Endothelial cell of umbilical vein (primary cell): ENCODE measurements around the gene TRIM24. TPM values are rescaled to one million over a fixed set of nuclear protein-coding genes. Genes with fewer than 3 reads are reported as not detected.

Experiments used
- BruUV-seq: library from RNA; stranded (reverse); fragments of 400-500 nt; replicated peaks from 2 replicates; lab custom pipeline; 2021; lab: Mats Ljungman, UMichigan
- CTCF ChIA-PET: fragments of 300-600, 350-600 bp; sonication (Branson Sonifier 250); formaldehyde crosslinking; loops from one replicate; lab custom pipeline; 2021; ENCODE audit warnings: antibody characterized with exemption, inconsistent platforms; lab: Charles Lee
- POLR2A ChIA-PET: fragments of 300-600, 350-600 bp; sonication (Branson Sonifier 250); formaldehyde crosslinking; loops from one replicate; lab custom pipeline; 2021; ENCODE audit warnings: antibody characterized with exemption, inconsistent platforms; lab: Charles Lee
- DNase-seq: peaks from one replicate; pipeline ENCODE4 v3.0.0-alpha.2; 2011; ENCODE audit warnings: low read depth, low spot score
- FAIRE-seq: peaks from 2 replicates; lab custom pipeline; 2011; peaks lifted over from hg19 to GRCh38; lab: Jason Lieb, UNC
- H2AFZ ChIP-seq: 2 replicates; pipeline ENCODE4 v1.6.0; 2012; ENCODE audit warnings: low read depth, low read length, control low read depth, inconsistent platforms
- H3K27ac ChIP-seq: 2 replicates; pipeline ENCODE4 v1.5.1; 2011; ENCODE audit warnings: low read depth, mild to moderate bottlenecking, control low read depth, low read length, moderate library complexity; ENCODE audit not compliant: insufficient read depth
- H3K27me3 ChIP-seq, 2 experiments: 2 replicates each; pipeline versions ENCODE4 v1.6.0 to v1.6.1; 2011; ENCODE audit warnings: low read length in 2 of 2, mixed read lengths in 1 of 2; ENCODE audit not compliant: control insufficient read depth in 2 of 2, insufficient read depth in 2 of 2
- H3K36me3 ChIP-seq, 2 experiments: 2 replicates in 1 of 2; 3 replicates in 1 of 2; pipeline ENCODE4 v1.5.1; 2011; ENCODE audit warnings: low read length in 2 of 2, mild to moderate bottlenecking in 1 of 2, moderate library complexity in 1 of 2; ENCODE audit not compliant: control insufficient read depth in 2 of 2, insufficient read depth in 2 of 2; ENCODE audit errors: extremely low read depth in 1 of 2
- H3K4me1 ChIP-seq: 3 replicates; pipeline ENCODE4 v1.5.1; 2011; ENCODE audit warnings: mild to moderate bottlenecking, low read length; ENCODE audit not compliant: control insufficient read depth, insufficient read depth; ENCODE audit errors: extremely low read depth
- H3K4me2 ChIP-seq: 2 replicates; pipeline ENCODE4 v1.6.1; 2011; ENCODE audit warnings: low read length, control low read depth, mixed read lengths; ENCODE audit not compliant: insufficient read depth
- H3K4me3 ChIP-seq, 3 experiments: fragments of 200-600 bp in 1 of 3; sonication (generic), shearing (Covaris generic) in 1 of 3; replicated peaks in 1 of 3; 2 replicates each; pipeline ENCODE4 v1.5.1; 2011 to 2016; ENCODE audit warnings: control low read depth in 3 of 3, low read length in 3 of 3, mild to moderate bottlenecking in 2 of 3, inconsistent platforms in 1 of 3, low read depth in 1 of 3, moderate library complexity in 1 of 3; ENCODE audit not compliant: insufficient read depth in 1 of 3
- H3K79me2 ChIP-seq: 2 replicates; pipeline ENCODE4 v1.6.0; 2012; ENCODE audit warnings: low read length, inconsistent platforms; ENCODE audit not compliant: control insufficient read depth, insufficient read depth
- H3K9ac ChIP-seq: replicated peaks from 2 replicates; pipeline ENCODE3; 2011; ENCODE audit warnings: low read length, control low read depth; ENCODE audit not compliant: insufficient read depth; ENCODE audit errors: extremely low read depth
- H3K9me1 ChIP-seq: replicated peaks from 3 replicates; pipeline ENCODE4 v1.6.0; 2011; ENCODE audit warnings: mild to moderate bottlenecking, low read length; ENCODE audit not compliant: control insufficient read depth, insufficient read depth; ENCODE audit errors: extremely low read depth
- H3K9me3 ChIP-seq: replicated peaks from 2 replicates; pipeline ENCODE4 v1.5.1; 2012; ENCODE audit warnings: low read length, inconsistent platforms; ENCODE audit not compliant: control insufficient read depth, insufficient read depth
- H4K20me1 ChIP-seq: replicated peaks from 2 replicates; pipeline ENCODE3; 2011; ENCODE audit warnings: mild to moderate bottlenecking, low read length; ENCODE audit not compliant: control insufficient read depth, insufficient read depth; ENCODE audit errors: extremely low read depth
- FOS ChIP-seq: IDR thresholded peaks from 2 replicates; pipeline ENCODE4 v1.6.1; 2011; ENCODE audit warnings: mild to moderate bottlenecking, low read length, moderate library complexity, borderline replicate concordance; ENCODE audit not compliant: insufficient read depth
- GATA2 ChIP-seq: IDR thresholded peaks from 2 replicates; pipeline ENCODE4 v1.7.0; 2011; ENCODE audit warnings: low read depth, mild to moderate bottlenecking, moderate library complexity, mixed read lengths, low read length; ENCODE audit not compliant: insufficient read length, insufficient read depth
- POLR2AphosphoS5 ChIP-seq: IDR thresholded peaks from 2 replicates; pipeline ENCODE4 v1.6.1; 2012; ENCODE audit warnings: low read depth, mild to moderate bottlenecking, control low read depth, low read length, moderate library complexity; ENCODE audit not compliant: insufficient read depth
- dilution Hi-C: fragments of 300-500 bp; cut with MboI; formaldehyde crosslinking; loops from one replicate; pipeline ENCODE4 v1.15.0; 2019; ENCODE audit warnings: low sequenced_read_pairs; ENCODE audit not compliant: extremely low pct_ligation_motif_present
- intact Hi-C: fragments of 100-400 bp; cut with micrococcal nuclease; formaldehyde crosslinking; loops from one replicate; pipeline ENCODE4 v1.10.0; 2022
- polyA plus RNA-seq, 4 experiments: library from polyadenylated mRNA; depleted of rRNA in 3 of 4; stranded (reverse) in 3 of 4; unstranded in 1 of 4; fragments of >200 nt; gene quantifications; 2 replicates each; pipeline versions ENCODE4 v1.2.1 to v1.2.3, GENCODE V29; 2011 to 2012; ENCODE audit warnings: missing spikeins in 1 of 4
- total RNA-seq: library from RNA; stranded (reverse); gene quantifications from 2 replicates; pipeline ENCODE4 v1.2.3, GENCODE V29; 2021
- TF ChIP-seq, protein P1 (sequence below): IDR thresholded peaks from 2 replicates; pipeline ENCODE4 v1.6.1; 2011; ENCODE audit not compliant: insufficient read depth, insufficient read length
- TF ChIP-seq, protein P2 (sequence below), 2 donors: IDR thresholded peaks; 1 replicate in 1 of 2; 2 replicates in 1 of 2; pipeline ENCODE4 v1.5.1; 2011; ENCODE audit warnings: low read length in 2 of 2, mild to moderate bottlenecking in 2 of 2, moderate library complexity in 2 of 2, control low read depth in 1 of 2, inconsistent platforms in 1 of 2, low read depth in 1 of 2; ENCODE audit not compliant: insufficient read depth in 1 of 2; ENCODE audit errors: extremely low read depth in 1 of 2

TRIM24 gene
- total and polyA plus RNA-seq, 2 donors (not counting 3 experiments of a cell fraction or from before 2014, with no cell fraction given) = 9.1 to 26.1 TPM

DNA sequence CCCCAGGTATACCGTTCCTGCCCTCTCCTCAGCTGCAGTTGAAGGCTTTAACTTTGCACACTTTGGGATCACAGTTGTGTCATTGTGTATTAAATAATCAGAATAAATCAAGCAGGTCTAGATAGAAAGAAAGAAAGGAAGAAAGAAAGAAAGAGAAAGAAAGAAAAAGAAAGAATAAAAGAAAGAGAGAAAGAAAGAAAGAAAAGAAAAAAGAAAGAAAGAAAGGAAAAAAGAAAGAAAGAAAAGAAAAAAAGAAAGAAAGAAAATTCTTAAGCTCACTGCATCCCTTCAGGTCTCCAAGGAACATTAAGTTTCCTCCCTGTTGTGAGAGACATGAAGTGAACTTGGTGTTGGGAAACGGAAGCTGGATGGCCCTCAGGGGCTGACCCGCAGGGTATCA, 17.2 kb upstream of the TRIM24 start:
- POLR2A ChIA-PET = no interaction called here
- H3K4me2 ChIP-seq = no peak overlapping the region
- FAIRE-seq = no peak
- TF ChIP-seq, protein P1, sequence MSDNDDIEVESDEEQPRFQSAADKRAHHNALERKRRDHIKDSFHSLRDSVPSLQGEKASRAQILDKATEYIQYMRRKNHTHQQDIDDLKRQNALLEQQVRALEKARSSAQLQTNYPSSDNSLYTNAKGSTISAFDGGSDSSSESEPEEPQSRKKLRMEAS = no peak
- no peak for TF ChIP-seq GATA2
- TF ChIP-seq FOS = no peak
- no peaks in the 10 kb centered on the region for H4K20me1 ChIP-seq
- H3K9ac ChIP-seq = no peak overlapping the region
- no peak for DNase-seq
- no peaks in the 10 kb centered on the region for H3K27me3 ChIP-seq
- H3K9me3 ChIP-seq = no peaks in the 10 kb centered on the region
- dilution Hi-C loops = no loop called here
- no peaks in the 10 kb centered on the region for H3K9me1 ChIP-seq
- H2AFZ ChIP-seq = no peak overlapping the region
- intact Hi-C loops = no loop called here
- no peaks in the 10 kb centered on the region for H3K4me1 ChIP-seq
- H3K79me2 ChIP-seq = no peaks in the 10 kb centered on the region
- no peak overlapping the region for H3K4me3 ChIP-seq
- no peaks in the 10 kb centered on the region for H3K36me3 ChIP-seq
- CTCF ChIA-PET = interaction anchor here (1.1 kb wide), 1 partner anchor 282 kb away, joined by 3 read pairs; no protein-coding TSS in a partner anchor
- H3K27ac ChIP-seq = no peak overlapping the region
- no TSS peak for BruUV-seq

DNA sequence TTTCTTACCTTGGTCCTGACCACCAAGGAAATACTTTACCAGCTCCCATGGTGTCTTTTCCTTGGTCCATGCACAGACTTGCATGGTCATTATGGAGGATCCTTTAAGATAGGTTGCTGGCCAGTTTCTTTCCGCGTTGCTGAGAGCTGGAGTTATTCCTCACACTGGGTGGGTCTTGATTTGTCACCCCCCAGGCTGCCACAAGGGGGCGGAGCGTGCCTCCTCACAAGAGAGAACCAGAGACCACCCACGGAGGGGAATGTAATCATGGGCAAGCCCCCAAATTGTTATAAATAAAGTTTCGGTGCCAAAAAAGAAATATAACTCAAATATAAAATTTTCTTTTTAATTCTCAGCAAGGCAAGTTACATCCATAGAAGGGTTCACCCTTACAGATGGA, 10.5 kb upstream of the TRIM24 start:
- H3K9ac ChIP-seq = no peak overlapping the region
- no peak overlapping the region for H2AFZ ChIP-seq
- no peak overlapping the region for H3K27ac ChIP-seq
- DNase-seq (no peak), FAIRE-seq (no peak)
- no TSS peak for BruUV-seq
- POLR2A ChIA-PET = no interaction called here
- intact Hi-C loops (loop anchor here (1.0 kb wide), 1 partner anchor 289 kb away; no protein-coding TSS in a partner anchor), dilution Hi-C loops (no loop called here)
- H3K27me3 ChIP-seq = no peaks in the 10 kb centered on the region
- H3K9me1 ChIP-seq = no peaks in the 10 kb centered on the region
- CTCF ChIA-PET = interaction anchor here (0.7 to 1.1 kb wide), 4 partner anchors 10 to 292 kb away, joined by 3 to 25 read pairs (median 3); partner anchors contain the start of gene TRIM24
- no peak for TF ChIP-seq POLR2AphosphoS5
- TF ChIP-seq, protein P2, sequence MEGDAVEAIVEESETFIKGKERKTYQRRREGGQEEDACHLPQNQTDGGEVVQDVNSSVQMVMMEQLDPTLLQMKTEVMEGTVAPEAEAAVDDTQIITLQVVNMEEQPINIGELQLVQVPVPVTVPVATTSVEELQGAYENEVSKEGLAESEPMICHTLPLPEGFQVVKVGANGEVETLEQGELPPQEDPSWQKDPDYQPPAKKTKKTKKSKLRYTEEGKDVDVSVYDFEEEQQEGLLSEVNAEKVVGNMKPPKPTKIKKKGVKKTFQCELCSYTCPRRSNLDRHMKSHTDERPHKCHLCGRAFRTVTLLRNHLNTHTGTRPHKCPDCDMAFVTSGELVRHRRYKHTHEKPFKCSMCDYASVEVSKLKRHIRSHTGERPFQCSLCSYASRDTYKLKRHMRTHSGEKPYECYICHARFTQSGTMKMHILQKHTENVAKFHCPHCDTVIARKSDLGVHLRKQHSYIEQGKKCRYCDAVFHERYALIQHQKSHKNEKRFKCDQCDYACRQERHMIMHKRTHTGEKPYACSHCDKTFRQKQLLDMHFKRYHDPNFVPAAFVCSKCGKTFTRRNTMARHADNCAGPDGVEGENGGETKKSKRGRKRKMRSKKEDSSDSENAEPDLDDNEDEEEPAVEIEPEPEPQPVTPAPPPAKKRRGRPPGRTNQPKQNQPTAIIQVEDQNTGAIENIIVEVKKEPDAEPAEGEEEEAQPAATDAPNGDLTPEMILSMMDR (IDR thresholded peaks at IDR 0.05; ENCODE audit: extremely low read depth in 1 of 2, insufficient read depth in 1 of 2, low read depth in 1 of 2, low read length in 2 of 2) = peak; percentile 28 to 44
- H3K9me3 ChIP-seq = no peaks in the 10 kb centered on the region
- no peaks in the 10 kb centered on the region for H4K20me1 ChIP-seq
- H3K4me2 ChIP-seq = no peak overlapping the region
- H3K36me3 ChIP-seq = no peaks in the 10 kb centered on the region
- H3K4me1 ChIP-seq = no peaks in the 10 kb centered on the region
- no peaks in the 10 kb centered on the region for H3K79me2 ChIP-seq
- H3K4me3 ChIP-seq = no peak overlapping the region
